Esophagus squamous epithelium (tissue), 4 donors: ENCODE measurements around the gene PURA.

Source experiments
- POLR2A ChIP-seq, 4 donors: fragments of 450-650 bp; IDR thresholded peaks; one replicate each; pipeline ENCODE4 v1.6.1; 2017; ENCODE audit warnings: antibody characterized with exemption in 4 of 4, mild to moderate bottlenecking in 4 of 4, moderate library complexity in 3 of 4
- TF ChIP-seq, protein P1 (sequence below), 6 experiments: fragments of 450-650 bp in 4 of 6; fragments of 200-600 bp in 2 of 6; sonication (generic) in 2 of 6; IDR thresholded peaks; one replicate each; pipeline ENCODE4 v1.5.1; 2016 to 2019; ENCODE audit warnings: antibody characterized with exemption in 6 of 6, mild to moderate bottlenecking in 4 of 6, moderate library complexity in 4 of 6

DNA sequence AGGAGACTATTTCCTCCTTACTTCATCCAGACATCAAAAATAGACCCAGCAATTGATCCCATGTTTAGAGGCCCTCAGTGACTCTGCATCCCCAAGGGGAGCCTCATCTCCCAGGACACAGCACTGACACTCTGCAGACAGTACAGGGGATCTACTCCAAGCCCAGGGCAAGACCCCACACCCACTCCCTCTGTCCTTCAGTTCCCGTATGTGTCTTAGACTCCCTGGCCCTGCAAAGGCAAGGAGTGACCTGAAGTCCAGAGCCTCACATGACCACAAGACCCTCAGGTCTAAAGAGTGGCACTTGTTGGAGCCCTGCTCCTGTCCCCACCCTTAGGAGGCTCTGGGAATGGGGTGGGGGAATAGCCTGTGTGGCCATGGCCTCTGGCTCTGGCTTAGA, 33.6 kb downstream of the PURA start:
- TF ChIP-seq POLR2A (IDR thresholded peaks at IDR 0.05): no peak
- TF ChIP-seq, protein P1, sequence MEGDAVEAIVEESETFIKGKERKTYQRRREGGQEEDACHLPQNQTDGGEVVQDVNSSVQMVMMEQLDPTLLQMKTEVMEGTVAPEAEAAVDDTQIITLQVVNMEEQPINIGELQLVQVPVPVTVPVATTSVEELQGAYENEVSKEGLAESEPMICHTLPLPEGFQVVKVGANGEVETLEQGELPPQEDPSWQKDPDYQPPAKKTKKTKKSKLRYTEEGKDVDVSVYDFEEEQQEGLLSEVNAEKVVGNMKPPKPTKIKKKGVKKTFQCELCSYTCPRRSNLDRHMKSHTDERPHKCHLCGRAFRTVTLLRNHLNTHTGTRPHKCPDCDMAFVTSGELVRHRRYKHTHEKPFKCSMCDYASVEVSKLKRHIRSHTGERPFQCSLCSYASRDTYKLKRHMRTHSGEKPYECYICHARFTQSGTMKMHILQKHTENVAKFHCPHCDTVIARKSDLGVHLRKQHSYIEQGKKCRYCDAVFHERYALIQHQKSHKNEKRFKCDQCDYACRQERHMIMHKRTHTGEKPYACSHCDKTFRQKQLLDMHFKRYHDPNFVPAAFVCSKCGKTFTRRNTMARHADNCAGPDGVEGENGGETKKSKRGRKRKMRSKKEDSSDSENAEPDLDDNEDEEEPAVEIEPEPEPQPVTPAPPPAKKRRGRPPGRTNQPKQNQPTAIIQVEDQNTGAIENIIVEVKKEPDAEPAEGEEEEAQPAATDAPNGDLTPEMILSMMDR (IDR thresholded peaks at IDR 0.05): no peak
